Tongue (tissue), 2 donors: ENCODE results near the gene GPC3. TPM values are rescaled to one million over a fixed set of nuclear protein-coding genes. Genes with fewer than 3 reads are reported as not detected.
A peak's percentile ranks its signal among the peaks of the same experiment; 100 is the strongest.
"Not testable (repeated sequence)": the region's sequence is repeated elsewhere in the genome, so short reads cannot be mapped to it uniquely, and the experiment has no call there.

Experiments used
- DNase-seq: peaks from one replicate; pipeline ENCODE4 v3.0.0-alpha.2; 2015
- total RNA-seq: library from RNA; depleted of rRNA; stranded (reverse); fragments of >200 nt; gene quantifications from one replicate; pipeline ENCODE4 v1.2.3, GENCODE V29; 2014

Gene GPC3
- total RNA-seq, 1 donor from 2014 or later, result 220 TPM

- DNase-seq, result no peak
Observed at GRCh38 chrX:133555782-133556458, 429.5 kb downstream of the GPC3 start.

- no peak for DNase-seq
Observed at GRCh38 chrX:133550665-133551485, 434.5 kb downstream of the GPC3 start.

GRCh38 chrX:133549295-133549933 lies 436.0 kb downstream of the GPC3 start:
- no peak for DNase-seq

DNA sequence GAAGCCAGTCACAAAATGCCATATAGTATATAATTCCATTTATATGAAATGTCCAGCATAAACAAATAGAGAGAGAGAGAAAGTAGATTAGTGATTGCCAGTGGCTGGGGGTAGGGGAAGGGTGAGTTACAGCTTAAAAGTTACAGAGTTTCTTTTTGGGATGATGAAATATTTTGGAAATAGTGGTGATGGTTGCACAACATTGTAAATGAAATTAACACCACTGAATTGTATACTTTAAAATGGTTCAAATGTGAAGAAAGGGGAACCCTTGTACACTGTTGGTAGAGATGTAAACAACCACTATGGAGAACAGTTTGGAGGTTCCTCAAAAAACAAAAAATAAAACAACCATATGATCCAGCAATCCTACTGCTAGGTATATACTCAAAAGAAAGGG lies 439.0 kb downstream of the GPC3 start:
- no peak for DNase-seq

- no peak for DNase-seq
Observed at GRCh38 chrX:133544778-133545177, 440.6 kb downstream of the GPC3 start.

DNA sequence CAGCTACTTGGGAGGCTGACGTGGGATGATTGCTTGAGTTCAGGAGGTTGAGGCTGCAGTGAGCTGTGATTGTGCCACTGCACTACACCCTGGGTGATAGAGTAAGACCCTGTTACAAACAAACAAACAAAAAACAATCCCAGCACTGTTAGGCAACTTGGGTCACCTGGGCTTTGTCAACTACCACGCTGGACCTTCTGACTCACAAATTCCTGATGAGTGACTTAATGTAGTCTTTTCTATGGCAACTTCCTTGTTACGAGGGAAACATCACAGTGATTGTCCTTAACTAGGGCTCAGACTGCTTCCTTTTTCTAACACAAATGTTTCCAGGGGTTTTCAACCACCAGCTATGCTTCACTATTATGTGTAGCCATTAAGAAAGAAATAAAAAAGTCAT lies 441.3 kb downstream of the GPC3 start:
- no peak for DNase-seq

GRCh38 chrX:133543654-133544053 lies 441.7 kb downstream of the GPC3 start:
- DNase-seq, result no peak

GRCh38 chrX:133542476-133542875 lies 442.9 kb downstream of the GPC3 start:
- DNase-seq, result no peak

DNA sequence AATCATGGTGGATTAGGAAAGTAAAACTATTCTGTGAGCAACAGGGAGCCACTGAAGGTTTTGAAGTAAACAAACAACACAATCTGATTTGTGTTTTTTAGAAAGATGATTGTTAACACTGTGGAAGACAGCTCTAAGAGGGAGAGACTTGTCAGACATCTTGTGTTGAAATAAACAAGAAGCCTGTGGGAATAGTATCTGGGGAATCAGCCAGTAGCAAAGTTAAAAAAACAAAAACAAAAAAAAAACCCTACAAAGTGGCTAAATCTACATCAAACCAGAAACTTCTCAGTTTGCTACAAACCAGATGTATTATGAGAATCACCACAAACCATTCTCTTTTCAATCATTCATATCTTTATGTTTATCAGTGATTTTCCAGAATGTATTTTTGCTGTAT lies 444.4 kb downstream of the GPC3 start:
- no peak for DNase-seq

GRCh38 chrX:133538148-133538547 lies 447.2 kb downstream of the GPC3 start:
- DNase-seq, result peak; percentile 57

DNA sequence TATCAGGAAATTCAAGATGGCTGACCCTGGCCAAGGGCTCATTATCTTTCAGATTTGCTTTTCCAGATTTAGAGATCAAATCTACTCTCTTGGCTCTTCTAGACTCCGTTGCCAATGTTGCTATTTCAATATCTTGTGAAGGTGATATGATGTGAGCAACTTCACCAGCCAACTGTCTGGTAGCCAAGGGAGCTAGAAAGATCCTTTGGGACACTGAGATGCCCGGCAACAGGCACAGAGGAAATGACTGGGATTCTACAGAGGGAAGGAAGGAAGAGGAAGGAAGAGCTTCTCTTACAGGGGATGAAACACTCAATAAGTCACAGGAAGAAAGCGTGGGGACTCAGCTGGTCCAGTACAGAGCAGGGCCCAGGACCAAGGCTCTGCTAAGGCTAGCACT lies 448.3 kb downstream of the GPC3 start:
- no peak for DNase-seq

DNA sequence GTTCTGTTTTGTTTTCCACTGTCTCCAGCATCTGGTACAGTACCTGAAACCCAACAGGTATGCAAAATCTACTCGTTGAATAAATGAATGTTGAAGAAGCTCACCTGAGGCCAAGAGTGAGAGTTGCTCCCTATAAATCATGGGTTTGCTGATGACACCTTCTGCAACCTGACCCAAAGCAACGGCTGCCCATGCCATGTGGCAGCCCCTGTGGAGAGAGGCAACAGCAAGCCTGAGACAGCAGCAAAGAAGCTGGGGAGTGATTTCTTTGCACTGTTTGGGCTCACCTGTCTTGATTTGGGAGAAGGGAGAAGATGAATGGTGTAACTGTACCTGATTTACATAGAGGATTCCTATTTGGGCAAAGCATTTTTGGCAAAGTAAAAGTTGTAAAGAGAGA lies 450.3 kb downstream of the GPC3 start:
- DNase-seq, result no peak

- no peak for DNase-seq
Observed at GRCh38 chrX:133534172-133534571, 451.2 kb downstream of the GPC3 start.

- no peak for DNase-seq
Observed at GRCh38 chrX:133533249-133533648, 452.1 kb downstream of the GPC3 start.

DNA sequence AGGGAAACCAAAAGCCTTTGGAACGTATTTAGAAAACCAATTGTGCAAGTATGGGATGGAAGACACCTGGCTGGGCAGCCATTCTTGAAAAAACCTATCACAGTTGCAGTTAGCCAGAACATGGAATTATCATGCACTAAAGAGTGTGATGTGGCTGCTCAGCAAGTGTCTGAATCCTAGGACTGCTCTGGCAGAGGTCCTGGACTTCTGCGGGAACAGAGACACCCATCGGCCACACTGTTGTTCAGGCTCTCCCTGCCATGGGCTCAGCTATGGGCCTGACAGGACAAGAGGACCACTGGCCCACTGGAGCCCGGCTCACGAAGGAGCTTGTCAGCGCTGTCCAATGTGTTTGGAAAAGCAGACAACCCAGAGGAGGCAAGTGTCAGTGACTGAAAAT lies 454.4 kb downstream of the GPC3 start:
- DNase-seq, result no peak

GRCh38 chrX:133529578-133529977 lies 455.8 kb downstream of the GPC3 start:
- DNase-seq, result no peak

DNA sequence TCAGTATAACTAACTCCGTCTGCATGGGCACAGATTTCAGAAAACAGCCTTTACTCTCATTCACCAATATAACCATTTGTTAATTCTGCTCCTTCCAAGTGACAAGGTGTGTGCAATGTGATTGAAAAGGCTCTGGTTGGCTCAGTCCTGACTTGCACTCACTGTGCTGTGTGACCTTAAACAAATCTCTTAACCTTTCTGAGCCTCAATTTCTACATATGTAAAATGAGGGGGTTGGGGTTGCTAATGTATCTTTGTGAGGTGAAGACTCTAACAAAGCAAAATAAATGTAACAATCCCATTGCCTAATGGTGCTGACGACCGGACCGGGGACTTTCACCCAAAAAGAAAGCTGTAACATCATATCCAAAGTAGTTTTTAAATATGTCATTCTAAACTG lies 457.6 kb downstream of the GPC3 start:
- DNase-seq, result no peak

GRCh38 chrX:133527415-133527814 lies 458.0 kb downstream of the GPC3 start:
- no peak for DNase-seq

- DNase-seq, result not testable (repeated sequence)
Observed at GRCh38 chrX:133526773-133527172, 458.6 kb downstream of the GPC3 start.

DNA sequence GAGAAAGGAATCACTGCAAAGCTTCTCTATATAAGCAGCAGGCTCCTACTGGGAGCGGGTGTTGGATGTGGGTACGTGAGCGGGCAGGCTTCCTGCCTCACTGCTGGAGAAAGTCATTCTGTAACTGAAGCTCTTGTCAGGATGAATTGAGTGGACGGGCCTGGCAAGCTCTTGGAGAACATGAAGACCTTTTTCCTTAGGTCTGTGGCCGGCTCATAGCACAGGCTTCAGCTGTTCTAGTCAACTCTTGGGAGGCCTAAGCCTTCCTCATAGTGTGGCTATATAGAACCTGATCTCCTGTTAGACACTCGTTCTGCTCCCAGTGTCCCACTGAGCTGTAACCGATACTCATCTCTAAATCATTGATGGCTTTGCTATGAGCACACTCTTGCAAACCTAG lies 461.9 kb downstream of the GPC3 start:
- DNase-seq, result peak; percentile 41

DNA sequence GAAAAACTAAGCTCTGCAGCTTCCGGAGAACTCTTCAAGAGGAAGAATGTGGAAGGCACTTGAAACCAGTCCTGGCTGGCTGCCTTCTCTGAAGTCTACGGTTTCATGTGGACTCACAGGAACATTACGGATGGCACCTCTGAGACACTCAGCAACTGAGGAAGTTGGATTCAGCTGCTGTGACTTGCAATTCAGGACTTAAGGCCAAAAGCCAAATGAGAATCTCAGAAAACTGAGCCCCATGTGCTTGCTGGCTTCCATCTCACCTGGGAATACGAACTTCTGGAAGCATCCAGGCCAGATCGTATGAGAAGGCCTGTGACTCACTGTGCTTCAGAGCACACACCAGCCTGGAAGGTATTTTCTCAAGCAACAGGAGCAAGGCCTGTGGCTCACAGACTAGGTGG lies 462.3 kb downstream of the GPC3 start:
- DNase-seq, result peak; percentile 56

DNA sequence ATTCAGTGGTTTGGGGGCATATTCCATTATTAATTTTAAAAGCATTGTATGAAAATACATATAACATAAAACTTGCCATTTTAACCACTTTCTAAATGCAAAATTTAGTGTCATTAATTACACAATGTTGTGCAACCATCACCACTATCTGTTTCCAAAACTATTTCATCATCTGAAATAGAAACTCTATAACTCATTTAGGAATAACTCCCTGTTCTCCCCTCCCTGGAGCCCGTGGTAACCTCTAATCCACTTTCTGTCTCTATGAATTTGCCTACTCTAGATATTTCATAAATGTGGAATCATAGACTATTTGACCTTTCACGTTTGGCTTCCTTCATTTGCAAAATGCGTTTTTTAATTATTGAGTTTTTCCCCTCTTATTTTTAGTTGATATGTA lies 468.7 kb downstream of the GPC3 start:
- no peak for DNase-seq

DNA sequence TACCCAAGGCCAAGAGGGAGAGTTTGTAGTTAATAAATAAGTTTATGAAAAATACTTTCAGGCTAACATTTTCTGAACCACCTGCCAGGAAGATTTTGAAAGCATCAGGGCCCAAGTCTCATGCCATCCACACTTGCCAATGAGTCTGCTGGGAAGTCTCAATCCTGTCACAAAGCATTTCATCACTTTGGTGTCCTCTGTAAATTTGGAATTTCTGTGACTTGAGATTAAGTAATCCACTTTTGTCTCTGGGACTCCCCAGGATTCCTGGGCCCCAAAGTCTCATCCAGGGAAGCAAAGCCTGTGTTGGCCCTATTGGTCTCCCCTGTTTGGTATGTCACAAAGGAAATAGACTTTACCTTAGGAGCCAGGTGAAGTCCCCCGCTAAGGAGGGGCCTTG lies 470.9 kb downstream of the GPC3 start:
- DNase-seq, result no peak
